HepG2 (cell line): ENCODE data around the gene ATF6. TPM values are rescaled to one million over a fixed set of nuclear protein-coding genes. Genes with fewer than 3 reads are reported as not detected.

Experiments used
- ATAC-seq: fragments of 200-7000 bp; cut with Tn5 transposase; 3 replicates; pipeline ENCODE4 v1.9.1; 2020; ENCODE audit warnings: mild to moderate bottlenecking, moderate library complexity
- BruUV-seq: library from RNA; stranded (reverse); fragments of 400-500 nt; replicated peaks from 2 replicates; lab custom pipeline; 2021; lab: Mats Ljungman, UMichigan
- CTCF ChIA-PET: fragments of 300-600 bp; formaldehyde crosslinking; extraction: SDS; loops from one replicate; lab custom pipeline; 2021; ENCODE audit warnings: low total read pairs, inconsistent platforms, low intra/inter-chr PET ratio; lab: Yijun Ruan, JAX
- POLR2A ChIA-PET: fragments of 350-600 bp; sonication (Branson Sonifier 250); formaldehyde crosslinking; loops from one replicate; lab custom pipeline; 2020; ENCODE audit warnings: antibody characterized with exemption, inconsistent platforms; lab: Yijun Ruan, JAX
- DNase-seq: peaks from one replicate; pipeline ENCODE4 v3.0.0-alpha.2; 2015; ENCODE audit warnings: low spot score
- FAIRE-seq: peaks from 3 replicates; lab custom pipeline; 2011; peaks lifted over from hg19 to GRCh38; lab: Jason Lieb, UNC
- H2AFZ ChIP-seq: one replicate; pipeline ENCODE4 v1.6.1; 2011; ENCODE audit warnings: low read length, inconsistent platforms
- H3K27ac ChIP-seq: fragments of 300-600 bp; 3 replicates; pipeline ENCODE4 v1.8.0; 2011; ENCODE audit warnings: mixed run types, mild to moderate bottlenecking, mixed read lengths, low read length, inconsistent platforms; ENCODE audit not compliant: insufficient read depth; ENCODE audit errors: extremely low read length
- H3K27me3 ChIP-seq, 2 experiments: fragments of 200-600 bp in 1 of 2; 2 replicates in 1 of 2; 3 replicates in 1 of 2; pipeline versions ENCODE4 v1.6.0 to v1.8.0; 2011; ENCODE audit warnings: low read length in 2 of 2, mild to moderate bottlenecking in 2 of 2, moderate library complexity in 2 of 2, inconsistent platforms in 1 of 2; ENCODE audit not compliant: insufficient read depth in 2 of 2, control insufficient read depth in 1 of 2
- H3K36me3 ChIP-seq, 2 experiments: fragments of 200-600 bp in 1 of 2; replicated peaks in 1 of 2; 2 replicates in 1 of 2; 3 replicates in 1 of 2; pipeline versions ENCODE4 v1.5.1 to v1.8.0; 2011; ENCODE audit warnings: low read length in 2 of 2, inconsistent platforms in 1 of 2; ENCODE audit not compliant: insufficient read depth in 2 of 2, control insufficient read depth in 1 of 2
- H3K4me1 ChIP-seq: 2 replicates; pipeline ENCODE4 v1.5.1; 2012; ENCODE audit warnings: low read length, inconsistent platforms; ENCODE audit not compliant: insufficient read depth
- H3K4me2 ChIP-seq: 2 replicates; pipeline ENCODE4 v1.6.0; 2011; ENCODE audit warnings: low read depth, low read length, inconsistent platforms
- H3K4me3 ChIP-seq, 3 experiments: fragments of 200-600 bp in 1 of 3; sonication (generic), shearing (Covaris generic) in 1 of 3; replicated peaks in 1 of 3; 2 replicates each; pipeline ENCODE4 v1.5.1; 2011 to 2016; ENCODE audit warnings: low read length in 3 of 3, inconsistent platforms in 2 of 3, low read depth in 2 of 3, mild to moderate bottlenecking in 2 of 3, control low read depth in 1 of 3, mixed read lengths in 1 of 3; ENCODE audit not compliant: insufficient read depth in 1 of 3
- H3K79me2 ChIP-seq: one replicate; pipeline ENCODE4 v1.6.1; 2011; ENCODE audit warnings: low read length, inconsistent platforms; ENCODE audit not compliant: insufficient read depth
- H3K9ac ChIP-seq: 2 replicates; pipeline ENCODE4 v1.6.0; 2011; ENCODE audit warnings: mild to moderate bottlenecking, low read depth, low read length, inconsistent platforms; ENCODE audit not compliant: insufficient read depth
- H3K9me3 ChIP-seq: 2 replicates; pipeline ENCODE4 v1.5.1; 2012; ENCODE audit warnings: mild to moderate bottlenecking, low read length
- H4K20me1 ChIP-seq: 2 replicates; pipeline ENCODE4 v1.6.0; 2011; ENCODE audit warnings: inconsistent platforms, mild to moderate bottlenecking, low read length, moderate library complexity; ENCODE audit not compliant: insufficient read depth
- ARNT2 ChIP-seq: sonication (generic); formaldehyde crosslinking; IDR thresholded peaks from 2 replicates; pipeline ENCODE4 v1.8.0; 2022; ENCODE audit warnings: mild to moderate bottlenecking, low read depth, missing genetic modification reagents, moderate library complexity
- CENPX ChIP-seq: sonication (generic); formaldehyde crosslinking; IDR thresholded peaks from 2 replicates; pipeline ENCODE4 v1.9.0; 2021; ENCODE audit warnings: mild to moderate bottlenecking, missing genetic modification reagents, moderate library complexity
- DPF2 ChIP-seq: sonication (generic); formaldehyde crosslinking; IDR thresholded peaks from 2 replicates; pipeline ENCODE4 v1.4.0; 2020; ENCODE audit warnings: mild to moderate bottlenecking, low read depth, missing genetic modification reagents, borderline replicate concordance
- FOXC1 ChIP-seq: sonication (generic); formaldehyde crosslinking; IDR thresholded peaks from 2 replicates; pipeline ENCODE4 v1.8.0; 2022; ENCODE audit warnings: mild to moderate bottlenecking, missing genetic modification reagents, borderline replicate concordance
- FUBP1 ChIP-seq: sonication (generic); formaldehyde crosslinking; IDR thresholded peaks from 2 replicates; pipeline ENCODE4 v1.5.1; 2020; ENCODE audit warnings: missing genetic modification reagents, mild to moderate bottlenecking, borderline replicate concordance
- MAX ChIP-seq: IDR thresholded peaks from 2 replicates; pipeline ENCODE4 v1.6.1; 2012; ENCODE audit warnings: inconsistent platforms
- NFE2 ChIP-seq: sonication (generic); formaldehyde crosslinking; IDR thresholded peaks from 2 replicates; pipeline ENCODE4 v1.4.0; 2020; ENCODE audit warnings: missing genetic modification reagents
- SMAD3 ChIP-seq: sonication (generic); formaldehyde crosslinking; IDR thresholded peaks from 2 replicates; pipeline ENCODE4 v1.4.0; 2020; ENCODE audit warnings: missing genetic modification reagents
- YEATS2 ChIP-seq: sonication (generic); formaldehyde crosslinking; IDR thresholded peaks from 2 replicates; pipeline ENCODE4 v1.4.0; 2020; ENCODE audit warnings: missing genetic modification reagents, borderline replicate concordance
- ZMYM4 ChIP-seq: sonication (generic); formaldehyde crosslinking; IDR thresholded peaks from 2 replicates; pipeline ENCODE4 v1.8.1; 2023; ENCODE audit warnings: mild to moderate bottlenecking, missing genetic modification reagents
- ZNF12 ChIP-seq: sonication (generic); formaldehyde crosslinking; IDR thresholded peaks from 2 replicates; pipeline ENCODE4 v1.5.0; 2020; ENCODE audit warnings: missing genetic modification reagents
- ZNF18 ChIP-seq: sonication (generic); formaldehyde crosslinking; IDR thresholded peaks from 2 replicates; pipeline ENCODE4 v1.8.0; 2022; ENCODE audit warnings: mild to moderate bottlenecking, missing genetic modification reagents; ENCODE audit not compliant: insufficient replicate concordance
- ZNF337 ChIP-seq: sonication (generic); formaldehyde crosslinking; IDR thresholded peaks from 2 replicates; pipeline ENCODE4 v1.5.1; 2020; ENCODE audit warnings: missing genetic modification reagents, low read depth, mild to moderate bottlenecking, borderline replicate concordance
- ZNF44 ChIP-seq: sonication (generic); formaldehyde crosslinking; IDR thresholded peaks from 2 replicates; pipeline ENCODE4 v1.5.1; 2020; ENCODE audit warnings: mild to moderate bottlenecking, missing genetic modification reagents
- ZZZ3 ChIP-seq: sonication (generic); formaldehyde crosslinking; IDR thresholded peaks from 2 replicates; pipeline ENCODE4 v1.4.0; 2020; ENCODE audit warnings: missing genetic modification reagents, mild to moderate bottlenecking, borderline replicate concordance
- WGBS: methylation state at CpG from one replicate; pipeline ENCODE4 v1.1.6; 2017; ENCODE audit warnings: low lambda C conversion rate; 5-methylcytosine and 5-hydroxymethylcytosine counted together
- in situ Hi-C: cut with HindIII; loops from 2 replicates; pipeline ENCODE4 v1.10.0; 2017; ENCODE audit warnings: low pct_unique_long_range_greater_than_20kb; ENCODE audit not compliant: extremely low pct_ligation_motif_present
- intact Hi-C: fragments of 100-400 bp; cut with micrococcal nuclease; formaldehyde crosslinking; loops from one replicate; pipeline ENCODE4 v1.10.0; 2022; ENCODE audit not compliant: unreplicated experiment
- polyA plus RNA-seq, 8 experiments: library from polyadenylated mRNA; depleted of rRNA in 3 of 8; stranded (reverse) in 7 of 8; unstranded in 1 of 8; fragments of >200 nt; fragmentation: Illumina TruSeq in 4 of 8; extraction: Trizol in 4 of 8; gene quantifications; 2 replicates each; pipeline versions ENCODE4 v1.2.1 to v1.2.3, GENCODE V29; 2011 to 2016; ENCODE audit warnings: low read depth in 4 of 8, missing spikeins in 1 of 8, mixed read lengths in 1 of 8; ENCODE audit not compliant: insufficient read depth in 1 of 8
- total RNA-seq, 5 experiments: library from RNA; depleted of rRNA; stranded (reverse); fragments of >200 nt; fragmentation: Illumina TruSeq; extraction: Trizol; gene quantifications; 2 replicates each; pipeline ENCODE4 v1.2.3, GENCODE V29; 2016; ENCODE audit warnings: low read depth in 1 of 5

The ATF6 gene
- total and polyA plus RNA-seq, 2 of the 13 experiments (the other 11 are each of a cell fraction or from before 2014, with no cell fraction given) = 13.2 to 14.5 TPM

GRCh38 chr1:162004441-162004950 lies 238.4 kb downstream of the ATF6 start:
- H3K4me3 ChIP-seq = no peak overlapping the region
- ChIA-PET POLR2A (no interaction called here), CTCF (no interaction called here)
- no TSS peak for BruUV-seq
- intact Hi-C loops (no loop called here), in situ Hi-C loops (no loop called here)
- no peak overlapping the region for H3K4me2 ChIP-seq
- H3K9ac ChIP-seq = no peak overlapping the region
- H3K4me1 ChIP-seq = no peaks in the 10 kb centered on the region
- H3K9me3 ChIP-seq = no peaks in the 10 kb centered on the region
- no peak for DNase-seq
- TF ChIP-seq YEATS2 (CRISPR knock-in tag) = no peak
- no peak for TF ChIP-seq ZNF44 (CRISPR knock-in tag)
- no peak for TF ChIP-seq MAX
- TF ChIP-seq CENPX (CRISPR knock-in tag) = no peak
- TF ChIP-seq ZNF18 (CRISPR knock-in tag) = no peak
- no peak for TF ChIP-seq SMAD3 (CRISPR knock-in tag)
- no peak for TF ChIP-seq ZNF337 (CRISPR knock-in tag)
- TF ChIP-seq FUBP1 (CRISPR knock-in tag) = no peak
- TF ChIP-seq DPF2 (CRISPR knock-in tag) = no peak
- no peak for TF ChIP-seq ZMYM4 (CRISPR knock-in tag)
- no peak for TF ChIP-seq FOXC1 (CRISPR knock-in tag)
- no peak for TF ChIP-seq ZZZ3 (CRISPR knock-in tag)
- no peak for TF ChIP-seq ZNF12
- no peak for TF ChIP-seq NFE2 (CRISPR knock-in tag)
- TF ChIP-seq ARNT2 (CRISPR knock-in tag) = no peak
- H2AFZ ChIP-seq = no peak overlapping the region
- H3K27me3 ChIP-seq = peaks cover 6 to 40% of the 10 kb centered on the region in 2 experiments; a peak in 4 of 5 replicates
- no peak overlapping the region for H3K27ac ChIP-seq
- 6% methylated on average over 3 of the region's 3 CpGs for WGBS
- no peaks in the 10 kb centered on the region for H3K79me2 ChIP-seq
- FAIRE-seq = no peak
- H3K36me3 ChIP-seq = no peaks in the 10 kb centered on the region
- no peaks in the 10 kb centered on the region for H4K20me1 ChIP-seq
- ATAC-seq = no peak
